Measurements from ENCODE around the gene DNAJC4.

DNA sequence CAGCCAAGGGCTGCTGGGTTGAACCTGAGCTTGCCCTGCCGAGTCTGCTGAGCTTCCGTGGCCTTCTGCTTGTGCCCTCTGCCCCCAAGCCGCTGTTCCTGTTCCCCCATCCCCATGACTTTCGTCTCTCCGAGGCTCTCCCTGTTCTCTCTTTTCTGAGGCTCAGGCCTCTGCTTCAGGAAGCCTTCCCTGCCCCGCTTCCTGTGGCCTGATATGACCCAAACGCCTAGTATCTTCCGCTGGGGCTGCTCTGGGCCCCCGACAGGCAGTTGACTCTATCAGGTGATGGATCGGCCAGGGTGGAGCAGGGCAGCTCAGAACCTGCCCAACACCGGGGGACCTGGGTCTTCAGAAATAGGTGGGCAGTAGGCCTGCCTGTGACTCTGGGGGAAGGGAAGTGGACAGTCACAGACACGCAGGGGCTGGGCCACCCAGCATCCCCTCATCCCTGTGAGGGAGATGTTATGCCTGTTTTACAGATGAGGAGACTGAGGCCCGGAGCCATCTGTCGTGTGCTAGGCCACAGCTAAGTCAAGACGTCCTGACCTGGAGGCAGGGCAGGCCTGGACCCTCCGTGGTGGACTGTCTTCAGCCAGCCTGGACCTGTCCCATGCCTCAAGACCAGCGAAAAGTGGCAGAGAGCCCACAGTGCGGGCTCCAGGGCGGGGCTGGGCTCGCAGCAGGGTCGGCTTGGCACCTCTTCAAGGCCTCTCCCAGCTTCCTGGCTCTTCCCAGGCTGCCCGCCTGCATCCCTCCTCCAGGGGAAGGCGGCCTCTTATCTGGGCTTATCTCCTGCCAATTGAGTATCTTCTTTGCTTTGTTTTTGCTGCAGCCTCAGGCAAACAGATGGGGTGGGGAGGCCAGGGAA, 37.9 kb downstream of the DNAJC4 start:
- TF ChIP-seq GATA3 (IDR thresholded peaks at IDR 0.05; ENCODE audit: low read depth, low read length) (no peak), GATA2 (IDR thresholded peaks at IDR 0.05; ENCODE audit: low read depth, low read length) (peak; percentile 96)

All from SH-SY5Y (cell line).